Stomach (tissue), 9 donors: ENCODE data around the gene RIPPLY2. TPM values are rescaled to one million over a fixed set of nuclear protein-coding genes. Genes with fewer than 3 reads are reported as not detected.

Source experiments
- DNase-seq, 2 donors: peaks; one replicate each; pipeline versions ENCODE4 v3.0.0 to v3.0.0-alpha.2; 2013 to 2019
- H3K27ac ChIP-seq, 5 donors: fragments of 200-600 bp in 4 of 5; sonication (generic) in 4 of 5; one replicate each; pipeline ENCODE4 v1.5.1; 2013 to 2019; ENCODE audit warnings: mild to moderate bottlenecking in 1 of 5, moderate library complexity in 1 of 5
- H3K27me3 ChIP-seq, 3 donors: fragments of 200-600 bp; sonication (generic); one replicate each; pipeline ENCODE4 v1.5.1; 2017 to 2019; ENCODE audit warnings: mixed run types in 1 of 3
- H3K36me3 ChIP-seq, 4 donors: fragments of 200-600 bp; sonication (generic); 1 replicate in 3 of 4; 2 replicates in 1 of 4; pipeline ENCODE4 v1.5.1; 2016 to 2019
- H3K4me1 ChIP-seq, 4 donors: fragments of 200-600 bp; sonication (generic); one replicate each; pipeline ENCODE4 v1.5.1; 2016 to 2019
- H3K4me3 ChIP-seq, 4 donors: fragments of 200-600 bp; sonication (generic) in 3 of 4; one replicate each; pipeline ENCODE4 v1.5.1; 2016 to 2019; ENCODE audit warnings: mild to moderate bottlenecking in 1 of 4
- H3K9me3 ChIP-seq, 4 donors: fragments of 200-600 bp; sonication (generic); one replicate each; pipeline ENCODE4 v1.5.1; 2016 to 2019
- EP300 ChIP-seq: sonication (generic); formaldehyde crosslinking; IDR thresholded peaks from one replicate; pipeline ENCODE4 v1.6.1; 2017; ENCODE audit warnings: antibody characterized with exemption
- POLR2A ChIP-seq, 4 donors: fragments of 450-650 bp; IDR thresholded peaks; one replicate each; pipeline ENCODE4 v1.6.1; 2016; ENCODE audit warnings: antibody characterized with exemption in 4 of 4, control low read depth in 2 of 4, mild to moderate bottlenecking in 1 of 4, moderate library complexity in 1 of 4
- POLR2AphosphoS5 ChIP-seq, 3 donors: sonication (generic); formaldehyde crosslinking; IDR thresholded peaks; one replicate each; pipeline ENCODE4 v1.6.1; 2016; ENCODE audit warnings: antibody characterized with exemption in 3 of 3
- WGBS, 5 donors: extraction: QIAGEN DNeasy Blood & Tissue Kit in 3 of 5; methylation state at CpG; one replicate each; pipeline versions ENCODE4 v1.1.5 to v1.1.7; 2013 to 2018; 5-methylcytosine and 5-hydroxymethylcytosine counted together
- intact Hi-C: fragments of 100-400 bp; cut with DNase I; formaldehyde crosslinking; loops from one replicate; pipeline ENCODE4 v1.15.1; 2023; ENCODE audit warnings: low total_unique reads
- polyA plus RNA-seq, 3 donors: library from polyadenylated mRNA; stranded (reverse); fragments of 200-250 nt; gene quantifications; one replicate each; pipeline ENCODE4 v1.2.3, GENCODE V29; 2013
- total RNA-seq, 5 donors: library from RNA; depleted of rRNA; stranded (reverse); fragments of >200 nt; gene quantifications; one replicate each; pipeline versions ENCODE4 v1.1.0 to v1.2.3, GENCODE V29; 2014 to 2016
- TF ChIP-seq, protein P1 (sequence below), 7 experiments: fragments of 450-650 bp in 4 of 7; fragments of 200-600 bp in 3 of 7; sonication (generic) in 3 of 7; IDR thresholded peaks; one replicate each; pipeline ENCODE4 v1.5.1; 2016 to 2019; ENCODE audit warnings: antibody characterized with exemption in 7 of 7, control low read depth in 2 of 7, mild to moderate bottlenecking in 1 of 7
- donor health status: healthy with polysubstance abuse.
- donor health status: Bipolar disorder and iron deficiency.
- donor health status: healthy.

RIPPLY2 gene
- total and polyA plus RNA-seq, 8 donors: 1.00 to 1.5 TPM; not detected in 6

DNA sequence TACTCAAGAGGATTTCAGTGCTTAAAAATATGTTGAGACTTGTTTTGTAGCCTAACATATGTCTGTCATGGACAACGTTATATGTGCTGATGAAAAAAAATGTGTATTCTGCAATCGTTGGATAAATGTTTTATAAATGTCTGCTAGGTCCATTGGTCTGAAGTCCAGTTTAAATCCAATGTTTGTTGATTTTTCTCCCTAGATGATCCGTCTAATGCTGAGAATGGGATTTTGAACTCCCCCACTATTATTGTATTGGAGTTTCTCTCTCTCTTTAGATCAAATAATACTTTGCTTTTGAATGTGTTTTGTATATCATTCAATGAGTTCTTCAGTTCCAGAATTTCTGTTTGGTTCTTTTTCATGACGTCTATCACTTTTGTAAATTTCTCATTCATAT, 51.2 kb downstream of the RIPPLY2 start:
- no peaks in the 10 kb centered on the region for H3K4me1 ChIP-seq
- no peaks in the 10 kb centered on the region for H3K9me3 ChIP-seq
- DNase-seq: no peak
- no peak overlapping the region for H3K4me3 ChIP-seq
- intact Hi-C loops: no loop called here
- H3K36me3 ChIP-seq: no peaks in the 10 kb centered on the region
- no peak overlapping the region for H3K27ac ChIP-seq
- no peaks in the 10 kb centered on the region for H3K27me3 ChIP-seq
- no peak for TF ChIP-seq EP300
- TF ChIP-seq POLR2AphosphoS5 (IDR thresholded peaks at IDR 0.05): no peak
- TF ChIP-seq POLR2A (IDR thresholded peaks at IDR 0.05): no peak
- WGBS, 5 donors: 84 to 94% (median 91%) methylated on average over 4 of the region's 4 CpGs

DNA sequence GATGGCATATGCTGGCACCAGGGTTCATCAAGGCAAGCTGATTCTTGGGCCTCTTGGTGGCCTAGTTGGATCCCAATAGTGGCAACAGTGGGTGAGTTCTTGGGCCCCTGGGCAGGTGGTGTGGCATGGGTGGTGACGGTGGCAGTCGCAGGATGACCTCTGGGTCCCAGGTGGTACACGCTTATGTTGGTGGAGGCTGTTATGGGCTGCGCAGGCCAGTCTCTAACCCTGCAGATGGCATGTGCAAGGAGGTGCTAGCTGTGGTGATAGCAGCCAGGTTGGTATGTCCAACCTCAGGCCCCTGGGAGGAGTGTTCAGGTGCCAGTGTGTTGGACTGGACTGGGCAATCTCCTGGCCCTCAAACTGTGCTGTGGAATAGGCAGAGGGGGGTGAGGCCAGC, 52.5 kb downstream of the RIPPLY2 start:
- DNase-seq: no peak
- 88 to 100% (median 100%) methylated on average over 3 to 4 of the region's 4 CpGs for WGBS, 5 donors
- H3K4me3 ChIP-seq: no peak overlapping the region
- H3K27me3 ChIP-seq: no peaks in the 10 kb centered on the region
- no peak overlapping the region for H3K27ac ChIP-seq
- no peaks in the 10 kb centered on the region for H3K4me1 ChIP-seq
- H3K36me3 ChIP-seq: peaks cover 0 to 6% (median 0%) of the 10 kb centered on the region in 4 donors
- no peaks in the 10 kb centered on the region for H3K9me3 ChIP-seq
- TF ChIP-seq POLR2A (IDR thresholded peaks at IDR 0.05) (no peak), EP300 (no peak), POLR2AphosphoS5 (IDR thresholded peaks at IDR 0.05) (no peak)
- TF ChIP-seq, protein P1, sequence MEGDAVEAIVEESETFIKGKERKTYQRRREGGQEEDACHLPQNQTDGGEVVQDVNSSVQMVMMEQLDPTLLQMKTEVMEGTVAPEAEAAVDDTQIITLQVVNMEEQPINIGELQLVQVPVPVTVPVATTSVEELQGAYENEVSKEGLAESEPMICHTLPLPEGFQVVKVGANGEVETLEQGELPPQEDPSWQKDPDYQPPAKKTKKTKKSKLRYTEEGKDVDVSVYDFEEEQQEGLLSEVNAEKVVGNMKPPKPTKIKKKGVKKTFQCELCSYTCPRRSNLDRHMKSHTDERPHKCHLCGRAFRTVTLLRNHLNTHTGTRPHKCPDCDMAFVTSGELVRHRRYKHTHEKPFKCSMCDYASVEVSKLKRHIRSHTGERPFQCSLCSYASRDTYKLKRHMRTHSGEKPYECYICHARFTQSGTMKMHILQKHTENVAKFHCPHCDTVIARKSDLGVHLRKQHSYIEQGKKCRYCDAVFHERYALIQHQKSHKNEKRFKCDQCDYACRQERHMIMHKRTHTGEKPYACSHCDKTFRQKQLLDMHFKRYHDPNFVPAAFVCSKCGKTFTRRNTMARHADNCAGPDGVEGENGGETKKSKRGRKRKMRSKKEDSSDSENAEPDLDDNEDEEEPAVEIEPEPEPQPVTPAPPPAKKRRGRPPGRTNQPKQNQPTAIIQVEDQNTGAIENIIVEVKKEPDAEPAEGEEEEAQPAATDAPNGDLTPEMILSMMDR (IDR thresholded peaks at IDR 0.05): no peak
- intact Hi-C loops: no loop called here

Other genes starting within 250 kb of the RIPPLY2 start
- gene SNAP91, start 144.3 kb upstream of the RIPPLY2 start, total RNA-seq: 1 to 10 TPM in 1 of 5 donors, not detected in 4; 3.5 TPM
- gene SNAP91, start 144.3 kb upstream of the RIPPLY2 start, polyA plus RNA-seq: under 1 TPM; 0.12 to 0.68 (median 0.15) TPM
- gene CYB5R4, start 6.3 kb downstream of the RIPPLY2 start, total RNA-seq: 10 to 100 TPM in 3 of 5 donors, 1 to 10 TPM in 1, under 1 TPM in 1; 0.89 to 50.7 (median 14.6) TPM
- 10 to 100 TPM in 2 of 3 donors, 1 to 10 TPM in 1; 3.8 to 17.1 (median 10.1) TPM for gene CYB5R4, start 6.3 kb downstream of the RIPPLY2 start, polyA plus RNA-seq
- gene MRAP2, start 180.4 kb downstream of the RIPPLY2 start, total RNA-seq: 10 to 100 TPM in 1 of 5 donors, 1 to 10 TPM in 4; 1.3 to 20.2 (median 7.6) TPM
- 1 to 10 TPM; 2.6 to 5.5 (median 2.6) TPM for gene MRAP2, start 180.4 kb downstream of the RIPPLY2 start, polyA plus RNA-seq